Measurements from ENCODE around the gene MRPL43.

The MRPL43 gene

DNA sequence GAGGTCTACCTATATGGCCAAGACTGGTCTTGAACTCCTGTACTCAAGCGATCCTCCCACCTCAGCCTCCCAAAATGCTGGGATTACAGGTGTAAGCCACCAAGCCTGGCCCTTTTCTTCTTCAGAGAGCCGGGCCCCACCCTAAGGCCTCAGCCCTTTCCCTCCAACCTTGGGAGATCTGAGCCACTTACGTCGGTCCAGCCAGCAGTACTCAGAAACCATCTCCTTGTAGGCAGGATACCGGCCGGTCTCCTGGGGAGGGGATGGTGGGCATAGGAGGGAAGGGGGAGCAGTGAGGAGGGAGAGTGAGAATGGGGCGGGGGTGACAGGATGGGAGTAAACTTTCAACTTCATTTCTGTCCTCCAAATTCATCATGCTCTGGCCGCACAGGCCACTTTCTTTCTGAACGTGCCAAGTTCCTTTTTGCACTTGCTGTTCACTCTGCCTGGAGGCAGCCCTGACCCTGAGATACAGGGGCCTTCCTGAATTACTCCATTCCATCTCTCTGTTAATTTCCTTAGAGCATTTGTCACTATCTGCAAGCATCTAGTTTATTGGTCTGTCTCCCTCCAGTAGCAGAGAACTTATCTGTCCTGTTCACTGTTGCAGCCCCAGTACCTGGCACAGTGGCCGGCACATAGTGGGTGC lies 33.3 kb upstream of the MRPL43 start:
- no peak for DNase-seq (ENCODE audit: low read depth in 2 of 2)

- no peak for DNase-seq (ENCODE audit: low read depth in 2 of 2)
These were observed 32.1 kb upstream of the MRPL43 start for GRCh38 chr10:101019440-101019703.

- peak; percentile 68 to 74 for DNase-seq (ENCODE audit: low read depth in 2 of 2)
These were observed 31.5 kb upstream of the MRPL43 start for GRCh38 chr10:101018600-101019439.

GRCh38 chr10:101018118-101018599 lies 30.9 kb upstream of the MRPL43 start:
- DNase-seq (ENCODE audit: low read depth in 2 of 2), result no peak

- no peak for DNase-seq (ENCODE audit: low read depth in 2 of 2)
These were observed 29.5 kb upstream of the MRPL43 start for GRCh38 chr10:101016814-101017213.

DNA sequence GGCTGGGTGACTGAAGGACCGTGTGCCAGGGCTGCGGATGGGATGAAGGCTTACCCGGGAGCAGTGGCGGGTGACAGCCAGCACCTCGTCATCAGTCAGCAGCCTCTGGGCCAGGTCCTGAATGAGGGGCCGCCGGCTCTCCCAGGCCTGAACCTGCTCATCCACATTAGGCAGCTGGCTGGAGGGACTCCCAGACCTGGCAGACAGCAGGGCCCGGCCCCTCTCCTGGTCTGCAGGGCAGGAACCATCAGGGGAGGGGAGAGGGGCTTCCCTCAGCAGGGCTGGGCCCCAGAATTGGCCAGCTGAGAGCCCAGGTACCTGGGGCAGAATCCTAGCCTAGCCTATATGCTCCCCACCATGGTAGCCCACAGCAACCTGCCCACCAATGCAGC lies 28.3 kb upstream of the MRPL43 start:
- no peak for DNase-seq (ENCODE audit: low read depth in 2 of 2)

GRCh38 chr10:101014966-101015581 lies 27.8 kb upstream of the MRPL43 start:
- no peak for DNase-seq (ENCODE audit: low read depth in 2 of 2)

DNA sequence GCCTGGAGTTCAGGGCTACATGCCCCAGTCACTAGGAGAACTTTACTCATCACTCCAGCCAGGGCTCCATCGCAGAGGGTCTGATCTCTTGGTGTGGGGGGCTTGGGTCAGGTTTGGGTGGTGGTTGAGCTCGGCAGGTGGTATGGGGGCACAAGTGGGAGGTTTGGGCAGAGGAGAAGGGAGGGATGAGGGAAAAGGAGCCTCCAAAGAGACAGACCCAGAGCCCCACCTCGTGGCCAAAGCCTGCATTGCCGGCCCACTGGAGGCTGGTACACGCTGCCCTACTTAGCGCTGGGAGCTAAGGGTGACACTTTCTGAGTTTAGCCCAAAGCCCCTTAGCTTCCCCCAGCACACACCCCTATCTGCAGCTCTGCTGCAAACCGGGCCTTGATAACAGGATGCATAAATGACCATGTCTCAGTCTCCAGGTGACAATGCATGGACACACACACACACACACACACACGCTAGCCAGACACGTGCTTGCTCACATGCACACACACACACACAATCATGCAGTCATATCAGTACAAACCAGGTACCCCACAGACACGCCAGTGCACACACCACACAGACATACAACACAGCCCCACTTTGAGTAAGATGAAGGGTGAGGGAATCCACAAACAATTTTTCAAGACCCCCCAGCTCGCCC lies 27.1 kb upstream of the MRPL43 start:
- no peak for DNase-seq (ENCODE audit: low read depth in 2 of 2)

- DNase-seq (ENCODE audit: low read depth in 2 of 2), result no peak
These were observed 26.1 kb upstream of the MRPL43 start for GRCh38 chr10:101013365-101013825.

- peak; percentile 63 to 65 for DNase-seq (ENCODE audit: low read depth in 2 of 2)
These were observed 25.4 kb upstream of the MRPL43 start for GRCh38 chr10:101012525-101013364.

DNA sequence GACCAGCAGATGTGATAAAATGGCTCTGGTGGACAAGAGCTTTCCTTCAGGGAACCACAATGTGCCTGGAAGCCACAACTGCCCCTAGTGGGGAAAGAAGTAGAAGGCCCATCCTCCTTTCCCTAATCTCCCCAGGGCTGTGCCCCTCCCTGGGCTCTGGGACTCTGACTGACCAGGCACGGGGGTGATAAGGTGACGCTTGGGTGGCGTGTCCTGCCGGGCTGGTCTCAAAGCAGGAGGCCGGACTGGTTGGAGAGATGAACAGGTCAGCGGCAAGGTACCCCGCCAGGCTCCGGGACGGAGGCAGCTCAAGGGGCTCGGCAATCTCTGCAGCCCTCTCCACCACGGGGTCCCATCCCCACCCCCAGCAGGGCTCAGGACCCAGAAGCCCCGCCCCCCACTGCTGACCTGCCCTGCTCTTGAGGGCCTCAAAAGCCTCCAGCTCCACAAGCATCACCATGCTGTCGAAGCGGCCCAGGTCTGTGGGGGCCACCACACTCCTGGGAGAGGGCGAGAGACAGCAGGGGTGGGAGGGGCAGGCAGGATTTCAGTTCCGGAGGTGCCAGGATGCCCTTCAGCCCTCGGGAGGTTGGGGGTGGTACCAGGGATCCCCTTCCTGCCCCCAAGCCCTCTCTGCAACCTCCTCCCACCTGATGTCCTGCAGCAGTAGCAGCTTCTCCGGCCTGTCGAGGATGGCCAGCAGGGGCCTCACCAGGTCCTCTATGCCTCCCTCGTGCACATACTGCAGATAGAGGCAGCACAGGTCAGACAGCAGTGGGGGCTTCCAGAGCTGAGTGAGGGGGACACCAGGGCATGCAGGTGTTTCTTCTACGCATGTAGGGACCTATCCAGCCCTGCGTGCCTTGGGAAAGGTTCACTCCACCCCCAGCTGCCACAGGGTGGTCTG lies 24.5 kb upstream of the MRPL43 start:
- no peak for DNase-seq (ENCODE audit: low read depth in 2 of 2)

GRCh38 chr10:101010329-101010728 lies 23.0 kb upstream of the MRPL43 start:
- no peak for DNase-seq (ENCODE audit: low read depth in 2 of 2)

GRCh38 chr10:101008823-101009423 lies 21.6 kb upstream of the MRPL43 start:
- DNase-seq (ENCODE audit: low read depth in 2 of 2), result no peak

DNA sequence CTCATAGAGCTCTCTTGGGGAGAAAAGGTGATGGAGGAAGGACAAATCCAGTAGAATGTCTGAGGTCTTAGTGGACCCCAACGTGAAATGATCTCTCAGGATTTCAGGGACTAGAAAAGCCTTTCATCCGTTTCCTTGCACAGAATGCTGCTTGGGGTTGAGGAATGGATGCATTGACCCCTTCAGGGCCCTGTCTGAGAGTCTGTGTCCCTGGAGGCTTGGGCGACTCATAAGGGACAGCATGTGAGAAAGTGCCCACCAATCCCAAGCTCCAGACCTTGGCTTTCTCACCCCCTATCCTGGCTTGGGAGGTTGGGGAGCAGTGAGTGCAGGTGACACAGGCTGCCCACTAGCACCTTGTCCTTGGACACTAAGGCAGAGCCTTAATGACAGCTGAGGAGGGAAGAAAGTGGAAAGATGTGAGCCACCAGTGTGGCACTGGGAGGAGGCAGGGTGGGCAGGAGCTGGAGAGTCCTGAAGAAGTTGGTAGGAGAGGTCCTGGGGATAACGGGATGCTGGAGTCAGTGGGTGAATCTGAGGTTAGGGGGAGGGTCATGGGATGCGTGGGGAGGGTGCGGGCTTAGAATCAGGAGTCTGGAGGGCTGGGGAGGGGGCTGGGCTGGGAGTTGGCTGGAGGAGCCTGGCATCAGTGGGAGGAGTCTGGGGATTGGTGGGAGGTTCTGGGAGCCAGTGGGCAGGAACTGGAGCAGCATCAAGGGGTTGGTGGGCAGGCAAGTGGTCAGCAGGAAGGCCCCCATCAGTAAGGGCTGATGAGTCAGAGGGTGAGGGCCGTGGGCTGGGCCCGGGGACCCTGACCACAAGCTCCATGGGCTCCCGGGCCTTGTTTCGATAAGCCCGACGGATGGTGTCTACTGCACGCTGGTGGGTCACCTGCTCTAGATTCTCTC lies 20.9 kb upstream of the MRPL43 start:
- DNase-seq (ENCODE audit: low read depth in 2 of 2), result no peak

- no peak for DNase-seq (ENCODE audit: low read depth in 2 of 2)
These were observed 19.9 kb upstream of the MRPL43 start for GRCh38 chr10:101007099-101007711.

DNA sequence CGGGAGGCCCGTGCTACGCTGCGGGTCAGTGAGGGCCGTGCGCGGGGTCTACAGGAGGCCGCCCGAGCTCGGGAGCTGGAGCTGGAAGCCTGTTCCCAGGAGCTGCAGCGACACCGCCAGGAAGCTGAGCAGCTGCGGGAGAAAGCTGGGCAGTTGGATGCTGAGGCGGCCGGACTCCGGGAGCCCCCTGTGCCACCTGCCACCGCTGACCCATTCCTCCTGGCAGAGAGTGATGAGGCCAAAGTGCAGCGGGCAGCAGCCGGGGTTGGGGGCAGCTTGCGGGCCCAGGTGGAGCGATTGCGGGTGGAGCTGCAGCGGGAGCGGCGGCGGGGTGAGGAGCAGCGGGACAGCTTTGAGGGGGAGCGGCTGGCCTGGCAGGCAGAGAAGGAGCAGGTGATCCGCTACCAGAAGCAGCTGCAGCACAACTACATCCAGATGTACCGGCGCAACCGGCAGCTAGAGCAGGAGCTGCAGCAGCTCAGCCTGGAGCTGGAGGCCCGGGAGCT lies 19.3 kb upstream of the MRPL43 start:
- no peak for DNase-seq (ENCODE audit: low read depth in 2 of 2)

- DNase-seq (ENCODE audit: low read depth in 2 of 2), result no peak
These were observed 18.7 kb upstream of the MRPL43 start for GRCh38 chr10:101005869-101006567.

DNA sequence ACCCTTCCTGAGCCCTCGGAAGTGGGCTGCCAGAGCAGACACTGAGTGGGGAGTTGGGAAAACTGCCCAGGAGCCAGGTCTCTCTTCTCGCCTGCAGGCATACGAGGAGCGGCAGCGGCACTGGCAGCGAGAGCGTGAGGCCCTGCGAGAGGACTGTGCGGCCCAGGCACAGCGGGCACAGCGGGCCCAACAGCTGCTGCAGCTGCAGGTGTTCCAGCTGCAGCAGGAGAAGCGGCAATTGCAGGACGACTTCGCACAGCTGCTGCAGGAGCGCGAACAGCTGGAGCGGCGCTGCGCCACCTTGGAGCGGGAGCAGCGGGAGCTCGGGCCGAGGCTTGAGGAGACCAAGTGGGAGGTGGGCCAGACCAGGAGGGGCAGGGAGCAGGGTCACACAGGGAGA lies 18.1 kb upstream of the MRPL43 start:
- DNase-seq (ENCODE audit: low read depth in 2 of 2), result no peak
